ENCODE results near the gene IPO13. TPM values are rescaled to one million over a fixed set of nuclear protein-coding genes. Genes with fewer than 3 reads are reported as not detected.

Gene IPO13, protein sequence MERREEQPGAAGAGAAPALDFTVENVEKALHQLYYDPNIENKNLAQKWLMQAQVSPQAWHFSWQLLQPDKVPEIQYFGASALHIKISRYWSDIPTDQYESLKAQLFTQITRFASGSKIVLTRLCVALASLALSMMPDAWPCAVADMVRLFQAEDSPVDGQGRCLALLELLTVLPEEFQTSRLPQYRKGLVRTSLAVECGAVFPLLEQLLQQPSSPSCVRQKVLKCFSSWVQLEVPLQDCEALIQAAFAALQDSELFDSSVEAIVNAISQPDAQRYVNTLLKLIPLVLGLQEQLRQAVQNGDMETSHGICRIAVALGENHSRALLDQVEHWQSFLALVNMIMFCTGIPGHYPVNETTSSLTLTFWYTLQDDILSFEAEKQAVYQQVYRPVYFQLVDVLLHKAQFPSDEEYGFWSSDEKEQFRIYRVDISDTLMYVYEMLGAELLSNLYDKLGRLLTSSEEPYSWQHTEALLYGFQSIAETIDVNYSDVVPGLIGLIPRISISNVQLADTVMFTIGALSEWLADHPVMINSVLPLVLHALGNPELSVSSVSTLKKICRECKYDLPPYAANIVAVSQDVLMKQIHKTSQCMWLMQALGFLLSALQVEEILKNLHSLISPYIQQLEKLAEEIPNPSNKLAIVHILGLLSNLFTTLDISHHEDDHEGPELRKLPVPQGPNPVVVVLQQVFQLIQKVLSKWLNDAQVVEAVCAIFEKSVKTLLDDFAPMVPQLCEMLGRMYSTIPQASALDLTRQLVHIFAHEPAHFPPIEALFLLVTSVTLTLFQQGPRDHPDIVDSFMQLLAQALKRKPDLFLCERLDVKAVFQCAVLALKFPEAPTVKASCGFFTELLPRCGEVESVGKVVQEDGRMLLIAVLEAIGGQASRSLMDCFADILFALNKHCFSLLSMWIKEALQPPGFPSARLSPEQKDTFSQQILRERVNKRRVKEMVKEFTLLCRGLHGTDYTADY
- 16.0 TPM for polyA plus RNA-seq (2013, experiment 1 of 2)
- 13.5 TPM for polyA plus RNA-seq (2013, experiment 2 of 2)

DNA sequence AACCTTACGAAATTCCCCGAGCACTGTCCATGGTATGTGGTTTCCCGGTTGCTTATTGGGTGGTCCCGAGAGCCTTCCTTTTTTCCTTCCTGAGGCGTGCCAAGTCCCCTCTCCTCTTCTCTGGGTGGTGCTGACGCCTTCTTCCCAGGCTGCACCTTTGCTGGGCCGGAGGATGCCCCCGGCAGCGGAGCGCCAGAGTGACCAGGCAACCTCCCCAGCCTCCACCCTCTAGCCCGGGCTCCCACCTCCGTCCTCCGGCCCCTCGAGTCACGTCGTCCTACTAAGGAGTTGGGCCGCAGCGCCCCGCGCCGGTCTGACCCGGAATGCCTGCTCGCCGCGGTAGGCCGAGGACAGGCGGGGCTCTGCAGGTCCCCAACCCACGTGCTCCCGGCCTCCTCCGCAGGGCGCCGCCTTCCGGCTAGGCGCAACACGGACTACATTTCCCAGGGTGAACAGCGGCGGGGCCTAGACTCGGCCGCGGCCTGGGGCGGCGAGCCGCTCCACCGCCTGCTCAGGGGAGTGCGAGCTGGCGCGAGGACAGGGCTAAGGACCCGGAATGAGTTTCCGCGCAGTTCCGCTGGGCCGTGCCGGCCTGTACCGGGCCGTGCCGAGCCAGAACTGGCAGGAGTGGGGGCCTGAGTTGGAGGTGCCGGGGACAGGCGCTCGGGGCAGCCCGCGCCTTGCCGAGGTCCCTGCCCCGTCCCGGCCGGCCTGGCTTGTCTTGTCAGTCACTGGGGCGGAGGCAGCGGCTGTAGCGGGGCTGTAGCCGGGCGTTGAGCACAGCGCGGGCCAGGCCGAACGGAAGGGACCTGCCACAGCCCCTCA, at the start of gene IPO13:
Gene IPO13, plus strand, starts transcription at position 715 of the 825 bp plus-strand sequence. CDS start 651 bp downstream, outside the sequence.
- H3K9me3 ChIP-seq (ENCODE audit: control insufficient read depth, low read length) = no peaks in the 10 kb centered on the region
- peak within 1 kb of the TSS; percentile 74 for H3K4me3 ChIP-seq (ENCODE audit: extremely low read depth, insufficient read depth, low read length, poor library complexity, severe bottlenecking)
- peaks cover 11% of the 10 kb centered on the region for H3K36me3 ChIP-seq (ENCODE audit: control insufficient read depth, insufficient read depth, low read length)
- no peaks in the 10 kb centered on the region for H3K4me1 ChIP-seq (ENCODE audit: control insufficient read depth, insufficient read depth, low read length, poor library complexity, severe bottlenecking)
- 0 to 1% methylated on average over 56 to 60 of the region's 74 CpGs for WGBS, 2 experiments (ENCODE audit: insufficient coverage in 2 of 2)
- peak within 1 kb of the TSS; percentile 99 for H3K27ac ChIP-seq (ENCODE audit: low read depth, low read length, severe bottlenecking)

DNA sequence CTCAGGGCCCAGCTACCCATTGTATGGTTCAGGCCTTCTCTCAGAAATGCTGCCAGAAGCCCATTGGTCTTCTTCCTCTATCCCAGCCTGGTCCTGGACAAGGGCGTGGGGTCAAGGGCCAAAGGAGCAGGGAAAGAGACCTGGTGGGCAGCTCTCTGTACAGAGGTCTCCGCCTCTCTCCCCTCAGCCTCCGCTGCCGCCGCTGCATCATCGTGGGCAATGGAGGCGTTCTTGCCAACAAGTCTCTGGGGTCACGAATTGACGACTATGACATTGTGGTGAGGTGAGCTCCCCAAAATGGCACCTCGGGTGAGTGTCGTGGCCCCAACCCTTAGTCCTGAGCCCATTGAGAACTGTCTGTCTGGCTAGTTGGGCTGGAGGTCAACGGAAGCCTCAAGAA, 47.8 kb upstream of the IPO13 start:
- Histone ChIP-seq H3K36me3 (ENCODE audit: control insufficient read depth, insufficient read depth, low read length) (peaks cover 26% of the 10 kb centered on the region), H3K4me3 (ENCODE audit: extremely low read depth, insufficient read depth, low read length, poor library complexity, severe bottlenecking) (no peak overlapping the region), H3K27ac (ENCODE audit: low read depth, low read length, severe bottlenecking) (no peak overlapping the region), H3K9me3 (ENCODE audit: control insufficient read depth, low read length) (no peaks in the 10 kb centered on the region), H3K4me1 (ENCODE audit: control insufficient read depth, insufficient read depth, low read length, poor library complexity, severe bottlenecking) (no peaks in the 10 kb centered on the region)
- WGBS, 2 experiments (ENCODE audit: insufficient coverage in 2 of 2) = 96 to 98% methylated on average over 12 of the region's 12 CpGs

DNA sequence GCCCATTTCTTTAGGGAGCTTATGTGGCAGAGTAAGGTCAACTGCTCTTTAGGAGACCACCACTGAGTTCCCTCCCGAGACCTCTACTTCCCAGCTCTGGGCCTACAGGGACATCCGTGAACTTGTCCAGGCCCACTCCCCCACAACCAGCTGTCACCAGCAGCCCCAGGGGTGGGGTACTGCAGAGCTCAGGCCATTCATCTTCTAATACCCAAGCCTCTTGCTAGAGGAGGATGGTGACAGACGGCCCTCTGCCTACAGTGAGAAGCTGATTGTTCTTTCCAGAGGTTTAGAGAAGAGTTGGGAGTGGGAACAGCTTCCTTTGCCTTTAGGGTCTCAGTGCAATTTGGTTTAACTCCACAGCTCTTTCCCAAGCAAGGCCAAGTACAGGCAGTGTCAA, 46.4 kb upstream of the IPO13 start:
- H3K36me3 ChIP-seq (ENCODE audit: control insufficient read depth, insufficient read depth, low read length) = peaks cover 22% of the 10 kb centered on the region
- 92 to 100% methylated on average over 2 of the region's 3 CpGs for WGBS, 2 experiments (ENCODE audit: insufficient coverage in 2 of 2)
- H3K9me3 ChIP-seq (ENCODE audit: control insufficient read depth, low read length) = no peaks in the 10 kb centered on the region
- H3K4me3 ChIP-seq (ENCODE audit: extremely low read depth, insufficient read depth, low read length, poor library complexity, severe bottlenecking) = no peak overlapping the region
- no peak overlapping the region for H3K27ac ChIP-seq (ENCODE audit: low read depth, low read length, severe bottlenecking)
- H3K4me1 ChIP-seq (ENCODE audit: control insufficient read depth, insufficient read depth, low read length, poor library complexity, severe bottlenecking) = no peaks in the 10 kb centered on the region

DNA sequence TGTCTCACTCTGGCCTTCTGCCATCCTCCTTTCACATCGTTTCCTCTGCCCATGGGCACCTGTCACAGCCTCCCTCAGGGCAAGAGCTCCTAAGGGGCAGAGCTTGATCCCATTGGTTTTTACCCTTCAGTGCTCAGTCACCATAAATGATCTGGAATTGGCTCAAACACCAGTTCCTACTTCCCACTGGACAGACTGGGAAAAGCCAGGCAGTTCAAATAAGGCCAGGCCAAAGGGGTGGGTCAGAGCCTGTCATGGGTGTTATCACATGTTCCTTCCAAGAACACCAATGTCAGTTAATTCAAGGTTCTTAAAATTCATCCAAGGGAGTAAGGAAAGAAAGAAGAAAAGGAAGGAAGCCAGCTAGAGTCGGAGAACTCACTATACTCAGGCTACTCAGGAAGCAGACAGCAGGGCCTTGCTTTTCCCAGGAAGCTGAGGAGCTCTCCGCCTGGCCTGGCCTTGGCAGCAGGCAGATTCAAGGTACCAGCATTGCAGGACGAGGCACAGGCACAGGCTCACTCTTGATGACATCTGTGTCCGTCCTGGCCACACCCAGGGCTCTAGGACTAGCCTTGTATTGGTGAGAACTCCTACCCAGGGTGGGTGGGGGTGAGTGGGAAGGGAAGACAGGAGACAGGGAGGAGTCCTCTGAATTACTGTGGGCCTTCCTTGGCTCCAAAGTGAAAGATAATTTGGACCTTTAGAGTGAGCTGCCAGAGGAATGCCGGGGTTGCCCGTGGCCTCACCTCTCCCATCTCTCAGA, 45.4 kb upstream of the IPO13 start:
- Histone ChIP-seq H3K36me3 (ENCODE audit: control insufficient read depth, insufficient read depth, low read length) (peaks cover 22% of the 10 kb centered on the region), H3K9me3 (ENCODE audit: control insufficient read depth, low read length) (no peaks in the 10 kb centered on the region)
- WGBS, 2 experiments (ENCODE audit: insufficient coverage in 2 of 2) = 91% methylated on average over 6 to 7 of the region's 7 CpGs

DNA sequence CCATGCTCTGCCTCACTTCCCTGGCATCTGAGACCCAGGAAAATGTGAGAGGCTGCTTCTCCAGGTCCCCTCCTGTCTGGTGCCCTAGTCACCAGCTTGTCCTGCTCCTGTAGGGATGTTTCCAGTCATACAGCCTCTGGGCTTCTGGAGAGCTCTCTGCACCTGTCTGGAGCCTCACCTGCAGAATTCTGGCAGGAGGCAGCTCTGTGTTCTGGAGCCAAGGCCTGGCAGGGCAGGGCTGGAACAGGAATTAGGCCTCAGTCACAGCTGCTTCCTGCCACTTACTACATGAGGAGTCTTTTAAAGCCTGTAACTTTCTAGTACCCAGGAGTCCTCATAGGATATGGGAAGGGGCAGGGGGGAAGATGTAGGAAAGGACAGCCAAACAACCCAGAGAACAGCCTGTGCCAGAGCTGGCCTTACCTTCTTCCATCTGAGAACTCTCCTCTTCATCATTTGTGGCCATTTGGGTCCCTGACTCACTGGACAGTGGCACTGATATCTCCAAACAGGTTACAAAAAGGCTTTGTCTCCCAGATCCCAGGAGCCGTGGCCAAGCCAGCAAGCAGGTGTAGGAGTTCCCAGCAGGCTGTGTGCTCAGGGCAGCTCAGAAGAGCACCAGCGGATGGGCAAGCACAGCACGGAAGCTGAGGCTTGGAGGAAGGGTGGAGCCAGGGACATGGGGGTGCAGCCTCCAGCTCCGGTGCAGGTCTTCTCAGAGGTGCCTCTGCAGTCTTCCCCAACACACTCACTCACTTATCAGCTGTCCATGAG, 44.5 kb upstream of the IPO13 start:
- Histone ChIP-seq H3K4me1 (ENCODE audit: control insufficient read depth, insufficient read depth, low read length, poor library complexity, severe bottlenecking) (no peaks in the 10 kb centered on the region), H3K9me3 (ENCODE audit: control insufficient read depth, low read length) (no peaks in the 10 kb centered on the region), H3K36me3 (ENCODE audit: control insufficient read depth, insufficient read depth, low read length) (peaks cover 22% of the 10 kb centered on the region), H3K4me3 (ENCODE audit: extremely low read depth, insufficient read depth, low read length, poor library complexity, severe bottlenecking) (no peak overlapping the region), H3K27ac (ENCODE audit: low read depth, low read length, severe bottlenecking) (no peak overlapping the region)
- WGBS, 2 experiments (ENCODE audit: insufficient coverage in 2 of 2) = 100% methylated on average over 1 to 2 of the region's 4 CpGs

More for the DNA sequence above, 45.4 kb upstream of the IPO13 start:
- no peak overlapping the region for H3K4me3 ChIP-seq (ENCODE audit: extremely low read depth, insufficient read depth, low read length, poor library complexity, severe bottlenecking)
- H3K27ac ChIP-seq (ENCODE audit: low read depth, low read length, severe bottlenecking) = no peak overlapping the region
- no peaks in the 10 kb centered on the region for H3K4me1 ChIP-seq (ENCODE audit: control insufficient read depth, insufficient read depth, low read length, poor library complexity, severe bottlenecking)

DNA sequence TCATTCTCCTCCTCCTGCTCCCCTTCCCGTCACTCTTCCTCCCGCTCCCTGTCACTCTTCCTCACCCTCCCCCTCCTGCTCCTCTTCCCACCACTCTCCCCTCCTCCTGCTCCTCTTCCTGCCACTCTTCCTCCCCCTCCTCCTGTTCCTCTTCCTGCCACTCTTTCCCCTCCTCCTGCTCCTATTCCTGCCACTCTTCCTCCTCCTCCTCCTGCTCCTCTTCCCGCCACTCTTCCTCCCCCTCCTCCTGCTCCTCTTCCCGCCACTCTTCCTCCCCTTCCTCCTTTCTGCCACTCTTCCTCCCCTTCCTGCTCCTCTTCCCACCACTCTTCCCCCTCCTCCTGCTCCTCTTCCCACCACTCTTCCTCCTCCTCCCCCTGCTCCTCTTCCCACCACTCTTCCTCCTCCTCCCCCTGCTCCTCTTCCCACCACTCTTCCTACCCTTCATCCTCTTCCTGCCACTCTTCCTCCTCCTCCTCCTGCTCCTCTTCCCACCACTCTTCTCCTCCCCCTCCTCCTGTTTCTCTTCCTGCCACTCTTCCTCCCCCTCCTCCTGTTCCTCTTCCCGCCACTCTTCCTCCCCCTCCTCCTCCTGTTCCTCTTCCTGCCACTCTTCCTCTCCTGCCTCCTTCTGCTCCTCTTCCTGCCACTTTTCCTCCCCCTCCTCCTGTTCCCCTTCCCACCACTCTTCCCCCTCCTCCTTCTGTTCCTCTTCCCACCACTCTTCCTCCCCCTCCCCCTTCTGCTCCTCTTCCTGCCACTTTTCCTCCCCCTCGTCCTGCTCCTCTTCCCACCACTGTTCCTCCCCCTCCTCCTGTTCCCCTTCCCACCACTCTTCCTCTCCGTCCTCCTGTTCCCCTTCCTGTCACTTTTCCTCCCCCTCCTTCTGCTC, 41.8 kb upstream of the IPO13 start:
- H3K36me3 ChIP-seq (ENCODE audit: control insufficient read depth, insufficient read depth, low read length) = peaks cover 1% of the 10 kb centered on the region
- H3K4me1 ChIP-seq (ENCODE audit: control insufficient read depth, insufficient read depth, low read length, poor library complexity, severe bottlenecking) = no peaks in the 10 kb centered on the region
- H3K4me3 ChIP-seq (ENCODE audit: extremely low read depth, insufficient read depth, low read length, poor library complexity, severe bottlenecking) = no peak overlapping the region
- no peaks in the 10 kb centered on the region for H3K9me3 ChIP-seq (ENCODE audit: control insufficient read depth, low read length)
- 89 to 92% methylated on average over 5 of the region's 7 CpGs for WGBS, 2 experiments (ENCODE audit: insufficient coverage in 2 of 2)
- no peak overlapping the region for H3K27ac ChIP-seq (ENCODE audit: low read depth, low read length, severe bottlenecking)

DNA sequence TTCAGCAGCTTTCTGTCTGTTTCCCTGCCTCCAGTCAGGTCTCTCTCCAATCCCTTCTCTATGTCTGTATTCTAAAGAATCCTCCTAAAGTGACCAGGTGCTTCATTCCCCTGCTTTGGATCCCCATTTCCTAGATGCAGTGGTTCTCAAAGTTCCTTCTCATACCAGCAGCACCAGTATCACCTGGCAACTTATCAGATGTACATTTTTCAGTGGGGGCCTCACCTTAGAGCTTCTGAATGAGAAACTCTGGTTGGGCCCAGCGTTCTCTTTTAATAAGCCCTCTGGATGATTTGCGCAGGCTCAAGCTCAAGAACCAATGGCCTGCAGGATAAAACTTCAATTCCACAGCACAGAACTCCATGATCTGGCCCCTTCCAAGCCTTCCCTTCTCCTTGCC, 38.5 kb upstream of the IPO13 start:
- Histone ChIP-seq H3K36me3 (ENCODE audit: control insufficient read depth, insufficient read depth, low read length) (no peaks in the 10 kb centered on the region), H3K27ac (ENCODE audit: low read depth, low read length, severe bottlenecking) (no peak overlapping the region), H3K4me3 (ENCODE audit: extremely low read depth, insufficient read depth, low read length, poor library complexity, severe bottlenecking) (no peak overlapping the region), H3K4me1 (ENCODE audit: control insufficient read depth, insufficient read depth, low read length, poor library complexity, severe bottlenecking) (peaks cover 9% of the 10 kb centered on the region), H3K9me3 (ENCODE audit: control insufficient read depth, low read length) (no peaks in the 10 kb centered on the region)
- WGBS, 2 experiments (ENCODE audit: insufficient coverage in 2 of 2) = 96 to 100% methylated on average over 2 of the region's 2 CpGs

DNA sequence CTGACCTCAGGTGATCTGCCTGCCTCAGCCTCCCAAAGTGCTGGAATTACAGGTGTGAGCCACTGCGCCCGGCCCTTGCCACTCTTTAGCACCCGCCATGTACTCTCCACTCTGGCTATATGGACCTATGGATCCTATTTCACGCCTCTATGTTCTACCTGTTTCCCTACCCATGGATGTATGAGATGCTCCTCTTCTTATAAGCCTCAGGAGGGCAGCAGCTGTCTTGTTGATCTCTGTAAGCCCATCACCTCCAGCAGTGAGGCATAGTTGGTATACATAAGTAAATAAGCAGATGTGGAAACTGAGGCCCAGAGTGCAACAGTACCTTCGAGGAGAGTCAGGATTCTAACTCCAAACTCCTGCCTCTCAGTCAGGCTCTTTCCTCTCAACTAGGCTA, 37.9 kb upstream of the IPO13 start:
- no peak overlapping the region for H3K27ac ChIP-seq (ENCODE audit: low read depth, low read length, severe bottlenecking)
- 87 to 93% methylated on average over 4 to 5 of the region's 5 CpGs for WGBS, 2 experiments (ENCODE audit: insufficient coverage in 2 of 2)
- H3K4me3 ChIP-seq (ENCODE audit: extremely low read depth, insufficient read depth, low read length, poor library complexity, severe bottlenecking) = no peak overlapping the region
- H3K9me3 ChIP-seq (ENCODE audit: control insufficient read depth, low read length) = no peaks in the 10 kb centered on the region
- H3K4me1 ChIP-seq (ENCODE audit: control insufficient read depth, insufficient read depth, low read length, poor library complexity, severe bottlenecking) = peaks cover 9% of the 10 kb centered on the region
- H3K36me3 ChIP-seq (ENCODE audit: control insufficient read depth, insufficient read depth, low read length) = no peaks in the 10 kb centered on the region

DNA sequence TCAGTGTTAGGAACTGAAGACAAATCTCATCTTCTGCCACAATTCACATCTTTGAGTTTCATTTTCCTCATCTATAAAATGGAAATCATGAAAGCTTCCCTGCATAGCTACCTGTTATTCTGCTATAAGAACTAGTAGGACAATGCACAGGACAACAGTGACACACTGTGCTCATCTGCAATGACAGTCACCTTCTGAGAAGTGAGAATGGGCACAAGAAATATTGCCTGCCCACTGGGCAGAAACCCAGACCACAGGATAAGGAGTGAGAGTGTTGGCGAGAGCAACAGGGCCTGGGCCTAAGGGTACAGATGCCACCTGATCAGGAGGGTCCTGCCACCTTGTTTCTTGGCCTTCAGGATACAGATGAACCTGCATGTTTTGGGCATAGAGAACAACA, 36.4 kb upstream of the IPO13 start:
- H3K36me3 ChIP-seq (ENCODE audit: control insufficient read depth, insufficient read depth, low read length) = no peaks in the 10 kb centered on the region
- 100% methylated on average over 1 of the region's 1 CpG for WGBS, 2 experiments (ENCODE audit: insufficient coverage in 2 of 2)
- H3K4me1 ChIP-seq (ENCODE audit: control insufficient read depth, insufficient read depth, low read length, poor library complexity, severe bottlenecking) = peaks cover 12% of the 10 kb centered on the region
- H3K4me3 ChIP-seq (ENCODE audit: extremely low read depth, insufficient read depth, low read length, poor library complexity, severe bottlenecking) = no peak overlapping the region
- H3K27ac ChIP-seq (ENCODE audit: low read depth, low read length, severe bottlenecking) = no peak overlapping the region
- H3K9me3 ChIP-seq (ENCODE audit: control insufficient read depth, low read length) = no peaks in the 10 kb centered on the region
